ENCODE results near the gene CEP68. TPM values are rescaled to one million over a fixed set of nuclear protein-coding genes. Genes with fewer than 3 reads are reported as not detected.

The CEP68 gene
- polyA plus RNA-seq, 1 experiment, result 11.7 TPM

DNA sequence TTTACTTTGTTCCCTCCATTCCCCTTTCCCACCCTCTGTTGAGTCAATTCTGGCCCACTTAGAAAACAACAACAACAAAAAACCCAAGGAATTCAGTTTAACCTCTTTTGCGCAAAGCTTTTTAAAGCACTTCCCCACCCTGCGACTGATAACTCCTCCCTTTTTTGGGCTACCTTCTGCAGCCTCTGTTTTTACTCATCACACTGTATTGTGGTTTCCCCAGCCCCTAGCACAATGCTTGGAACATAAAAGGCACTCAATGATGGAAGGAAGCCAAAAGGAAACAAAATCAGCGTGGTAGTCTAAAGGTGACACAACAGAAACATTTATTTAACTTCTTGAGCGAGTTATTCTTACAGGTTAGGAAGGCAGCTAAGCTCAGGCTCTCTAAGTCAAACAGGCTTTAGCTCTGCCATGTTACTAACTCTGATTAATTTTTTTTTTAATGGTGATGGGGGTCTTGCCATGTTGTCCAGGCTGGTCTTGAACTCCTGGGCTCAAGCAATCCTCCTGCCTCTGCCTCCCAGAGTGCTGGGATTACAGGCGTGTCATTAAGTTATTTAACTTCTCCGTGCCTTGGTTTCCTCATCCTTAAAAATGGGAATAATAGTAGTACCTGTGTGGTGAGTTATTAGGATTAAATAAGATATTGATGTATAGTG lies 1.3 kb downstream of the CEP68 start:
- POLR2A ChIA-PET, result no interaction called here
- DNase-seq (ENCODE audit: low read depth), result no peak
- Histone ChIP-seq H3K27me3 (ENCODE audit: control insufficient read depth, insufficient read depth, low read length) (no peaks in the 10 kb centered on the region), H3K36me3 (ENCODE audit: control insufficient read depth, insufficient read depth, low read length) (no peaks in the 10 kb centered on the region), H3K4me3 (ENCODE audit: low read depth, low read length) (peak overlapping the region; percentile 52)
- CTCF ChIA-PET, result interaction anchor here (0.6 to 1.1 kb wide), 4 partner anchors 10 to 140 kb away, joined by 3 read pairs; no protein-coding TSS in a partner anchor
- TF ChIP-seq, protein P1, sequence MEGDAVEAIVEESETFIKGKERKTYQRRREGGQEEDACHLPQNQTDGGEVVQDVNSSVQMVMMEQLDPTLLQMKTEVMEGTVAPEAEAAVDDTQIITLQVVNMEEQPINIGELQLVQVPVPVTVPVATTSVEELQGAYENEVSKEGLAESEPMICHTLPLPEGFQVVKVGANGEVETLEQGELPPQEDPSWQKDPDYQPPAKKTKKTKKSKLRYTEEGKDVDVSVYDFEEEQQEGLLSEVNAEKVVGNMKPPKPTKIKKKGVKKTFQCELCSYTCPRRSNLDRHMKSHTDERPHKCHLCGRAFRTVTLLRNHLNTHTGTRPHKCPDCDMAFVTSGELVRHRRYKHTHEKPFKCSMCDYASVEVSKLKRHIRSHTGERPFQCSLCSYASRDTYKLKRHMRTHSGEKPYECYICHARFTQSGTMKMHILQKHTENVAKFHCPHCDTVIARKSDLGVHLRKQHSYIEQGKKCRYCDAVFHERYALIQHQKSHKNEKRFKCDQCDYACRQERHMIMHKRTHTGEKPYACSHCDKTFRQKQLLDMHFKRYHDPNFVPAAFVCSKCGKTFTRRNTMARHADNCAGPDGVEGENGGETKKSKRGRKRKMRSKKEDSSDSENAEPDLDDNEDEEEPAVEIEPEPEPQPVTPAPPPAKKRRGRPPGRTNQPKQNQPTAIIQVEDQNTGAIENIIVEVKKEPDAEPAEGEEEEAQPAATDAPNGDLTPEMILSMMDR (IDR thresholded peaks at IDR 0.05; ENCODE audit: insufficient read depth, low read depth, low read length), result no peak

DNA sequence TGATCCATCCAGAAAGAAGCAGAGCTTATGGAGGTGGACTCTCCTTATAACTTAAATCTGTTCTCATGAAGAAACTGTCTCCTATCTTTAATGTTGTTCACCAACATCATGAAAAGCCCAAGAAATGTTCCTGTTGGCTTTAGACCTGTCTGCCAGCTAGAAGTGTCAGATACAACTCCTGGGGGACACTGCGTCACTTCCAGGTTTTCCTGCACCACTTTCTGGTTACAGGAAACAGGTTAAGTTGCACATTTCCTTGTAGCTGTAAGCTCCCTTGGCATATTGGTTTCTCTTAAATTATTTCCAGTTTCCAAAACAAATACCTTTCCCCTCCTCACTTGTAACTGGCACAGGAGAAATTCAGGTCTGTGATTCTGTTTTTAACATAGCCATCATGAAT lies 2.9 kb downstream of the CEP68 start:
- H3K36me3 ChIP-seq (ENCODE audit: control insufficient read depth, insufficient read depth, low read length), result no peaks in the 10 kb centered on the region
- ChIA-PET POLR2A (no interaction called here), CTCF (interaction anchor here (1.3 to 1.6 kb wide), 3 partner anchors 110 to 144 kb away, joined by 3 to 5 read pairs (median 3); no protein-coding TSS in a partner anchor)
- H3K27me3 ChIP-seq (ENCODE audit: control insufficient read depth, insufficient read depth, low read length), result no peaks in the 10 kb centered on the region
- no peak overlapping the region for H3K4me3 ChIP-seq (ENCODE audit: low read depth, low read length)
- DNase-seq (ENCODE audit: low read depth), result no peak
- TF ChIP-seq, protein P1 (IDR thresholded peaks at IDR 0.05; ENCODE audit: insufficient read depth, low read depth, low read length), result no peak

DNA sequence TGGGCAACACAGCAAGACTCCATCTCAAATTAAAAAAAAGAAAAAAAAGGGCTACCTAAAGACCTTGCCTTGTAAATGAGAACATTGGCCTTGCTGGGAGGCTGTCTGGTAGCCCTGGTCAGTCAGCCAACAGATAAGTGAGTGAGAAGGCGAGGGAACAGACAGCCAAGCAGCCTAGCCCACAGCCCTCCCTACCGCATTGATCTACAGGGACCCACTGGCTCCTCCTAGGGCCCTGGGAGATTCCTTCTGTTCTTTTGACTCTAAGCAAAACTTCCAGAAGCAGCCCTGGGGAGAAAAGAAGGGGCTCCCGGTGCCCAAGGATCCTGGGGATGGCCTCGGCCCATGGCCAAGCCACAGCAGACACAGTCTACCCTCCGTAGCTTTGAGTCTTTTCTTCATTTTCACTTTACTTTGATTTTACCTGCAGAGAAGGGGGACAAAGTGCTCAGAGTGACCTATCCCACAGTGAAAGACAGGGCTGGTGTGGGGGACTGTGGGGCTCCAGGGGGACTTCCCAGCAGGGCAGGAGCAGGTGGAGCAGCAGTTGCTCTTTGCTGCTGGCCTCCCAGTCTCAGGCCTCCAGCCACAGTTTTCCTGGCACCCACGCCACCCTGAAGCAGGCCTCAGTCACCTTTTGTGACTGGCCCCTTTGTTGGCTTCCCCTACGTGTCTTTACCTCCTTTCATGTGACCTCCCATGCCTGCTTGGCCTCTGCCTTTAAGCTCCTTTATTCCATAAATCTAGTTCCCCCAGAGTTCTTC lies 5.1 kb downstream of the CEP68 start:
- CTCF ChIA-PET, result no interaction called here
- POLR2A ChIA-PET, result no interaction called here

DNA sequence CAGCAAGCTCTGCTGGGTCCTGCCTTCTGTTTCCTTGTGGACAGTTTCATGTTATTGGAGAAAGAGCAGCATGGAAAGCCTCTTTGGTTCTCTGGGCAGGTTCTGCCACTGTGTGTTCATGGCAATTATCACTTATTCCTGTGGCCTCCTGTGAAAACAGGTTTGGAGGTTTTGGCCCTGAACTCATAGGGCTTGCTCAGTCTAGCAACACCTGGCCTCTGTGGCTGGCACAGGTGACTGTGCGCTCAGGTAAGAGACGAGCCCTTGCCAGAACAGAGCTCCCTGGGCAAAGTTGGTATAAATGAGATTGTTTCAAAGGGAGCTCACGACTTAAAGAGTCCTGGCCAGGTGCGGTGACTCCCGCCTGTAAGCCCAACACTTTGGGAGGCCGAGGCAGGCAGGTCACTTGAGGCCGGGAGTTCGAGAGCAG lies 5.7 kb downstream of the CEP68 start:
- TF ChIP-seq, protein P1 (IDR thresholded peaks at IDR 0.05; ENCODE audit: insufficient read depth, low read depth, low read length), result no peak
- DNase-seq (ENCODE audit: low read depth), result no peak
- CTCF ChIA-PET, result no interaction called here
- H3K36me3 ChIP-seq (ENCODE audit: control insufficient read depth, insufficient read depth, low read length), result no peaks in the 10 kb centered on the region
- H3K4me3 ChIP-seq (ENCODE audit: low read depth, low read length), result no peak overlapping the region
- H3K27me3 ChIP-seq (ENCODE audit: control insufficient read depth, insufficient read depth, low read length), result no peaks in the 10 kb centered on the region
- POLR2A ChIA-PET, result no interaction called here

More for the DNA sequence above, 5.1 kb downstream of the CEP68 start:
- H3K36me3 ChIP-seq (ENCODE audit: control insufficient read depth, insufficient read depth, low read length), result no peaks in the 10 kb centered on the region
- no peak overlapping the region for H3K4me3 ChIP-seq (ENCODE audit: low read depth, low read length)
- no peak for DNase-seq (ENCODE audit: low read depth)
- no peaks in the 10 kb centered on the region for H3K27me3 ChIP-seq (ENCODE audit: control insufficient read depth, insufficient read depth, low read length)
- TF ChIP-seq, protein P1 (IDR thresholded peaks at IDR 0.05; ENCODE audit: insufficient read depth, low read depth, low read length), result no peak
